ENCODE results near the gene ENTPD2. TPM values are rescaled to one million over a fixed set of nuclear protein-coding genes. Genes with fewer than 3 reads are reported as not detected.

Gene ENTPD2
- total RNA-seq, 4 donors from 2014 or later, result 0.42 to 1.2 (median 1.0) TPM

- Histone ChIP-seq H3K4me3 (no peak overlapping the region), H3K4me1 (peaks cover 18 to 35% (median 33%) of the 10 kb centered on the region in 4 donors), H3K27ac (replicated peaks in 1 of 4) (no peak overlapping the region), H3K9me3 (no peaks in the 10 kb centered on the region), H3K36me3 (no peaks in the 10 kb centered on the region), H3K27me3 (peaks cover 0 to 40% (median 15%) of the 10 kb centered on the region in 4 donors)
- DNase-seq (ENCODE audit: extremely low spot score), result no peak
- WGBS, result 20% methylated on average over 4 of the region's 12 CpGs
- TF ChIP-seq POLR2AphosphoS5 (IDR thresholded peaks at IDR 0.05), result peak in 1 of 2 donors; percentile 27
- TF ChIP-seq CTCF (IDR thresholded peaks at IDR 0.05), result peak; percentile 71 to 83 (median 75)
- TF ChIP-seq POLR2A (IDR thresholded peaks at IDR 0.05; ENCODE audit: low read depth), result no peak
- intact Hi-C loops (cut with DNase I), result loop anchor here (2.0 kb wide), 1 partner anchor 21 kb away; the partner anchor contains the start of gene NPDC1
Measured at GRCh38 chr9:137067860-137068538, 14.1 kb upstream of the ENTPD2 start.

GRCh38 chr9:137066096-137066861, 12.4 kb upstream of the ENTPD2 start:
- DNase-seq (ENCODE audit: extremely low spot score), result no peak
- WGBS, result 94% methylated on average over 20 of the region's 26 CpGs
- Histone ChIP-seq H3K36me3 (no peaks in the 10 kb centered on the region), H3K27me3 (peaks cover 0 to 40% (median 15%) of the 10 kb centered on the region in 4 donors), H3K4me3 (no peak overlapping the region), H3K9me3 (no peaks in the 10 kb centered on the region), H3K4me1 (peaks cover 16 to 31% (median 29%) of the 10 kb centered on the region in 4 donors), H3K27ac (replicated peaks in 1 of 4) (no peak overlapping the region)
- intact Hi-C loops (cut with DNase I), result loop anchor here (2.0 kb wide), 1 partner anchor 19 kb away; the partner anchor contains the start of gene NPDC1
- TF ChIP-seq EP300 (IDR thresholded peaks at IDR 0.05) (no peak), CTCF (IDR thresholded peaks at IDR 0.05) (no peak), POLR2AphosphoS5 (IDR thresholded peaks at IDR 0.05) (no peak)

GRCh38 chr9:137065336-137065967, 11.6 kb upstream of the ENTPD2 start:
- no peak for TF ChIP-seq POLR2AphosphoS5 (IDR thresholded peaks at IDR 0.05)
- peaks cover 9 to 23% (median 20%) of the 10 kb centered on the region in 4 donors for H3K4me1 ChIP-seq
- H3K27me3 ChIP-seq, result peaks cover 0 to 40% (median 15%) of the 10 kb centered on the region in 4 donors
- no peaks in the 10 kb centered on the region for H3K36me3 ChIP-seq
- no peaks in the 10 kb centered on the region for H3K9me3 ChIP-seq
- no peak overlapping the region for H3K27ac ChIP-seq (replicated peaks in 1 of 4)
- intact Hi-C loops (cut with DNase I), result no loop called here
- WGBS, result 91% methylated on average over 19 of the region's 23 CpGs
- no peak for DNase-seq (ENCODE audit: extremely low spot score)
- no peak overlapping the region for H3K4me3 ChIP-seq

- no peak overlapping the region for H3K27ac ChIP-seq (replicated peaks in 1 of 4)
- peaks cover 9 to 17% (median 14%) of the 10 kb centered on the region in 4 donors for H3K4me1 ChIP-seq
- WGBS, result 87% methylated on average over 10 of the region's 12 CpGs
- DNase-seq (ENCODE audit: extremely low spot score), result no peak
- H3K36me3 ChIP-seq, result no peaks in the 10 kb centered on the region
- no peaks in the 10 kb centered on the region for H3K9me3 ChIP-seq
- intact Hi-C loops (cut with DNase I), result no loop called here
- peaks cover 0 to 35% (median 15%) of the 10 kb centered on the region in 4 donors for H3K27me3 ChIP-seq
- TF ChIP-seq EP300 (IDR thresholded peaks at IDR 0.05) (no peak), POLR2AphosphoS5 (IDR thresholded peaks at IDR 0.05) (no peak), POLR2A (IDR thresholded peaks at IDR 0.05; ENCODE audit: low read depth) (no peak), CTCF (IDR thresholded peaks at IDR 0.05) (no peak)
- no peak overlapping the region for H3K4me3 ChIP-seq
Measured at GRCh38 chr9:137064880-137065164, 11.0 kb upstream of the ENTPD2 start.
